Choroid plexus epithelial cell (primary cell): Measurements from ENCODE around the gene FBXL13.

Experiments used
- DNase-seq: peaks from one replicate; pipeline ENCODE4 v3.0.0-alpha.2; 2010; ENCODE audit warnings: low read depth
- H3K4me3 ChIP-seq: 2 replicates; pipeline ENCODE4 v1.5.1; 2011; ENCODE audit warnings: low read depth, mild to moderate bottlenecking, control low read depth, low read length, moderate library complexity
- CTCF ChIP-seq: conservative IDR thresholded peaks from 2 replicates; pipeline ENCODE4 v1.5.1; 2011; ENCODE audit warnings: low read depth, mild to moderate bottlenecking, control low read depth, inconsistent platforms, low read length, moderate library complexity

FBXL13 gene

GRCh38 chr7:103074519-103075336 is at the start of gene FBXL13, which contains the start of gene ARMC10:
Gene FBXL13, minus strand, starts transcription at chr7:103074796.
Gene ARMC10, plus strand, starts transcription at chr7:103075140. Its CDS starts 133 bp downstream, at chr7:103075273.
- peak; percentile 91 for DNase-seq
- H3K4me3 ChIP-seq: peak within 1 kb of the TSS; percentile 95
- no peak for TF ChIP-seq CTCF

GRCh38 chr7:103123529-103123928 is 48.9 kb upstream of the FBXL13 start:
- TF ChIP-seq CTCF: no peak
- no peak overlapping the region for H3K4me3 ChIP-seq
- no peak for DNase-seq

GRCh38 chr7:103121641-103122040 is 47.0 kb upstream of the FBXL13 start:
- DNase-seq: no peak
- H3K4me3 ChIP-seq: no peak overlapping the region
- TF ChIP-seq CTCF: no peak

GRCh38 chr7:103120362-103120761 is 45.8 kb upstream of the FBXL13 start:
- no peak for TF ChIP-seq CTCF
- no peak overlapping the region for H3K4me3 ChIP-seq
- peak; percentile 35 for DNase-seq

GRCh38 chr7:103119791-103120291 is 45.2 kb upstream of the FBXL13 start:
- no peak overlapping the region for H3K4me3 ChIP-seq
- no peak for DNase-seq
- TF ChIP-seq CTCF: no peak

- no peak for DNase-seq
- no peak overlapping the region for H3K4me3 ChIP-seq
- no peak for TF ChIP-seq CTCF
These were observed 42.9 kb upstream of the FBXL13 start for GRCh38 chr7:103117465-103117864.

GRCh38 chr7:103116991-103117390 is 42.4 kb upstream of the FBXL13 start:
- TF ChIP-seq CTCF: no peak
- no peak for DNase-seq
- H3K4me3 ChIP-seq: no peak overlapping the region
